ENCODE data around the gene ADGRG3.

ADGRG3 gene

GRCh38 chr16:57630931-57631845 lies 36.9 kb upstream of the ADGRG3 start:
- Histone ChIP-seq H3K4me1 (peaks cover 8% of the 10 kb centered on the region), H3K9me3 (no peaks in the 10 kb centered on the region), H3K27me3 (no peaks in the 10 kb centered on the region), H3K4me3 (ENCODE audit: low read depth, low read length) (no peak overlapping the region), H3K36me3 (no peaks in the 10 kb centered on the region)
- TF ChIP-seq CTCF (IDR thresholded peaks at IDR 0.05; ENCODE audit: low read depth, low read length): no peak
- no peak for DNase-seq

GRCh38 chr16:57632568-57632967 lies 35.5 kb upstream of the ADGRG3 start:
- H3K4me3 ChIP-seq (ENCODE audit: low read depth, low read length): no peak overlapping the region
- no peaks in the 10 kb centered on the region for H3K36me3 ChIP-seq
- peaks cover 8% of the 10 kb centered on the region for H3K4me1 ChIP-seq
- TF ChIP-seq CTCF (IDR thresholded peaks at IDR 0.05; ENCODE audit: low read depth, low read length): no peak
- DNase-seq: no peak
- H3K27me3 ChIP-seq: no peaks in the 10 kb centered on the region
- no peaks in the 10 kb centered on the region for H3K9me3 ChIP-seq

GRCh38 chr16:57633383-57634064 lies 34.6 kb upstream of the ADGRG3 start:
- Histone ChIP-seq H3K36me3 (no peaks in the 10 kb centered on the region), H3K4me1 (peaks cover 1% of the 10 kb centered on the region), H3K27me3 (no peaks in the 10 kb centered on the region), H3K4me3 (ENCODE audit: low read depth, low read length) (no peak overlapping the region), H3K9me3 (no peaks in the 10 kb centered on the region)
- no peak for DNase-seq
- TF ChIP-seq CTCF (IDR thresholded peaks at IDR 0.05; ENCODE audit: low read depth, low read length): no peak

GRCh38 chr16:57634171-57634570 lies 33.9 kb upstream of the ADGRG3 start:
- no peaks in the 10 kb centered on the region for H3K9me3 ChIP-seq
- no peaks in the 10 kb centered on the region for H3K36me3 ChIP-seq
- no peaks in the 10 kb centered on the region for H3K27me3 ChIP-seq
- TF ChIP-seq CTCF (IDR thresholded peaks at IDR 0.05; ENCODE audit: low read depth, low read length): no peak
- no peak for DNase-seq
- no peaks in the 10 kb centered on the region for H3K4me1 ChIP-seq
- H3K4me3 ChIP-seq (ENCODE audit: low read depth, low read length): no peak overlapping the region

- no peaks in the 10 kb centered on the region for H3K27me3 ChIP-seq
- no peak overlapping the region for H3K4me3 ChIP-seq (ENCODE audit: low read depth, low read length)
- no peak for DNase-seq
- no peaks in the 10 kb centered on the region for H3K9me3 ChIP-seq
- no peaks in the 10 kb centered on the region for H3K36me3 ChIP-seq
- H3K4me1 ChIP-seq: peaks cover 5% of the 10 kb centered on the region; the same call in 1 of the 2 replicates
- no peak for TF ChIP-seq CTCF (IDR thresholded peaks at IDR 0.05; ENCODE audit: low read depth, low read length)
Measured at GRCh38 chr16:57635266-57636097, 32.6 kb upstream of the ADGRG3 start.
